Measurements from ENCODE around the gene THTPA. TPM values are rescaled to one million over a fixed set of nuclear protein-coding genes. Genes with fewer than 3 reads are reported as not detected.

THTPA gene
- total and polyA plus RNA-seq, 9 of the 15 experiments (the other 6 are each of a cell fraction or from before 2014, with no cell fraction given) = 2.4 to 8.7 (median 5.2) TPM

DNA sequence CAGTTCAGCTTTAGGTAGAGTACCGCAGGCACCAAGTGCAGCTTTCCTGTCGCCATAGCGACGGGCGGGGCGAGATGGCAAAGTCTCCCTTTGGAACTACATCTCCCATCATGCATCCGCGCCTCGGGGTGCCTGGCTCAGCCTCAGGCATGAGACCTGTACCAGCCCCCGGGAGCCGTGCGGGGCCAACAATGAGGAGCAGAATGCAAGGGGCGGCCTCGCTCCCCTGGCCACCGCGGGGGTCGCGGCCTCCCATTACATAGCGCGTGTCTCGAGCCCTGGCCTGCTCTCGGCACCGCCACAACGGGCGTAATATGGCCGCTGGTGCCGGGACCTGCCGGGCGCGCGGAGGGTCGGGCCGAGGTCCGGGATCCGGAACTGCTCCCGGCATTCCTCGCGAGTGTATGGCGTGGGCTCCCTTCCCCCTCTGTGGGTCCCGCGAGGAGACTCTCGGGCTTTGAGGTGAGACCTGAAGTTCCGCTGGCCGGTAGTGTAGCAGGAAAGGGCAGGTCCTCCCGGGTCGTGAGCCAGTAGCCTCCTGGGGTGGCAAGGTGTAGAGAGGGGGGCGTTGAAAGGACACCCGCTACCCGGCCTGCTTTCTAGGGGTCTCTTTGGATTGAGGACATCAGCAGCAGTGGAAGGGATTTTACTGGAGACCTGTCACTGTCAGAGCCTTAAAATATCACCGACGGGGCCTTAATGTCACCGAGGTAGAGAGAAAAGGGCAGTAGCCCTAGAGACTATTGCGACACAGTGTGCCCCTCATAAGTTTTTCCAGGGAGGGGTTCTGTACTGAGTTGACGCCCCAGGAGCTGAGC lies at the start of gene THTPA (continued):
- no peak for TF ChIP-seq JUND (IDR thresholded peaks at IDR 0.05; ENCODE audit: borderline replicate concordance, low read depth, low read length)
- TF ChIP-seq JUND (tag; IDR thresholded peaks at IDR 0.05; ENCODE audit: borderline replicate concordance, low read depth, low read length) = no peak; the same call in 2 of the 3 replicates
- TF ChIP-seq ETV1 (tag; conservative IDR thresholded peaks at IDR 0.05; ENCODE audit: low read depth) = no peak
- TF ChIP-seq POLR3A (IDR thresholded peaks at IDR 0.05; ENCODE audit: borderline replicate concordance, extremely low read depth, insufficient read depth, insufficient read length) = no peak
- TF ChIP-seq MTF1 (CRISPR knock-in tag; IDR thresholded peaks at IDR 0.05; ENCODE audit: borderline replicate concordance) = no peak
- no peak for TF ChIP-seq SMAD2 (IDR thresholded peaks at IDR 0.05; ENCODE audit: low read depth, low read length)
- no peak for TF ChIP-seq BRD4 (IDR thresholded peaks at IDR 0.05)
- no peak for TF ChIP-seq ZNF316 (IDR thresholded peaks at IDR 0.05)
- no peak for TF ChIP-seq STAT5B (CRISPR knock-in tag; IDR thresholded peaks at IDR 0.05)
- TF ChIP-seq, protein P1, sequence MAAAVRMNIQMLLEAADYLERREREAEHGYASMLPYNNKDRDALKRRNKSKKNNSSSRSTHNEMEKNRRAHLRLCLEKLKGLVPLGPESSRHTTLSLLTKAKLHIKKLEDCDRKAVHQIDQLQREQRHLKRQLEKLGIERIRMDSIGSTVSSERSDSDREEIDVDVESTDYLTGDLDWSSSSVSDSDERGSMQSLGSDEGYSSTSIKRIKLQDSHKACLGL (CRISPR knock-in tag; IDR thresholded peaks at IDR 0.05; ENCODE audit: borderline replicate concordance, poor library complexity, severe bottlenecking) = no peak
- TF ChIP-seq NEUROD1 (IDR thresholded peaks at IDR 0.05; ENCODE audit: borderline replicate concordance, low read depth, low read length, partially characterized antibody) = peak; percentile 35
- no peak for TF ChIP-seq KDM1A (IDR thresholded peaks at IDR 0.05)
- TF ChIP-seq, protein P2, sequence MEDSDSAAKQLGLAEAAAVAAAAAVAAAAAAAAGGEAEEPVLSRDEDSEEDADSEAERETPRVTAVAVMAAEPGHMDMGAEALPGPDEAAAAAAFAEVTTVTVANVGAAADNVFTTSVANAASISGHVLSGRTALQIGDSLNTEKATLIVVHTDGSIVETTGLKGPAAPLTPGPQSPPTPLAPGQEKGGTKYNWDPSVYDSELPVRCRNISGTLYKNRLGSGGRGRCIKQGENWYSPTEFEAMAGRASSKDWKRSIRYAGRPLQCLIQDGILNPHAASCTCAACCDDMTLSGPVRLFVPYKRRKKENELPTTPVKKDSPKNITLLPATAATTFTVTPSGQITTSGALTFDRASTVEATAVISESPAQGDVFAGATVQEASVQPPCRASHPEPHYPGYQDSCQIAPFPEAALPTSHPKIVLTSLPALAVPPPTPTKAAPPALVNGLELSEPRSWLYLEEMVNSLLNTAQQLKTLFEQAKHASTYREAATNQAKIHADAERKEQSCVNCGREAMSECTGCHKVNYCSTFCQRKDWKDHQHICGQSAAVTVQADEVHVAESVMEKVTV (CRISPR knock-in tag; IDR thresholded peaks at IDR 0.05) = no peak
- TF ChIP-seq NR3C1 (CRISPR knock-in tag; IDR thresholded peaks at IDR 0.05) = no peak
- TF ChIP-seq, protein P3, sequence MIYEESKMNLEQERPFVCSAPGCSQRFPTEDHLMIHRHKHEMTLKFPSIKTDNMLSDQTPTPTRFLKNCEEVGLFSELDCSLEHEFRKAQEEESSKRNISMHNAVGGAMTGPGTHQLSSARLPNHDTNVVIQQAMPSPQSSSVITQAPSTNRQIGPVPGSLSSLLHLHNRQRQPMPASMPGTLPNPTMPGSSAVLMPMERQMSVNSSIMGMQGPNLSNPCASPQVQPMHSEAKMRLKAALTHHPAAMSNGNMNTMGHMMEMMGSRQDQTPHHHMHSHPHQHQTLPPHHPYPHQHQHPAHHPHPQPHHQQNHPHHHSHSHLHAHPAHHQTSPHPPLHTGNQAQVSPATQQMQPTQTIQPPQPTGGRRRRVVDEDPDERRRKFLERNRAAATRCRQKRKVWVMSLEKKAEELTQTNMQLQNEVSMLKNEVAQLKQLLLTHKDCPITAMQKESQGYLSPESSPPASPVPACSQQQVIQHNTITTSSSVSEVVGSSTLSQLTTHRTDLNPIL (CRISPR knock-in tag; IDR thresholded peaks at IDR 0.05) = no peak
- TF ChIP-seq, protein P4, sequence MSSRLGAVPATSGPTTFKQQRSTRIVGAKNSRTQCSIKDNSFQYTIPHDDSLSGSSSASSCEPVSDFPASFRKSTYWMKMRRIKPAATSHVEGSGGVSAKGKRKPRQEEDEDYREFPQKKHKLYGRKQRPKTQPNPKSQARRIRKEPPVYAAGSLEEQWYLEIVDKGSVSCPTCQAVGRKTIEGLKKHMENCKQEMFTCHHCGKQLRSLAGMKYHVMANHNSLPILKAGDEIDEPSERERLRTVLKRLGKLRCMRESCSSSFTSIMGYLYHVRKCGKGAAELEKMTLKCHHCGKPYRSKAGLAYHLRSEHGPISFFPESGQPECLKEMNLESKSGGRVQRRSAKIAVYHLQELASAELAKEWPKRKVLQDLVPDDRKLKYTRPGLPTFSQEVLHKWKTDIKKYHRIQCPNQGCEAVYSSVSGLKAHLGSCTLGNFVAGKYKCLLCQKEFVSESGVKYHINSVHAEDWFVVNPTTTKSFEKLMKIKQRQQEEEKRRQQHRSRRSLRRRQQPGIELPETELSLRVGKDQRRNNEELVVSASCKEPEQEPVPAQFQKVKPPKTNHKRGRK (tag; IDR thresholded peaks at IDR 0.05) = no peak
- TF ChIP-seq ZNF23 (CRISPR knock-in tag; IDR thresholded peaks at IDR 0.05) = no peak
- TF ChIP-seq EZH2 (IDR thresholded peaks at IDR 0.05; ENCODE audit: borderline replicate concordance, low read depth, low read length) = no peak
- 0 out of 2 replicates have a peak, but pooled peaks have one; percentile 50 for TF ChIP-seq HDAC2 (IDR thresholded peaks at IDR 0.05)
- no peak for TF ChIP-seq NCOA6 (IDR thresholded peaks at IDR 0.05)
- TF ChIP-seq DMBX1 (CRISPR knock-in tag; IDR thresholded peaks at IDR 0.05; ENCODE audit: borderline replicate concordance) = 0 out of 2 replicates have a peak, but pooled peaks have one; percentile 19
- no peak for TF ChIP-seq NELFE (IDR thresholded peaks at IDR 0.05; ENCODE audit: insufficient read depth, insufficient read length)
- TF ChIP-seq ESRRB (CRISPR knock-in tag; IDR thresholded peaks at IDR 0.05; ENCODE audit: borderline replicate concordance) = no peak
- no peak for TF ChIP-seq FOXA1 (IDR thresholded peaks at IDR 0.05; ENCODE audit: borderline replicate concordance)
